ENCODE results near the gene B4GALNT4.

DNA sequence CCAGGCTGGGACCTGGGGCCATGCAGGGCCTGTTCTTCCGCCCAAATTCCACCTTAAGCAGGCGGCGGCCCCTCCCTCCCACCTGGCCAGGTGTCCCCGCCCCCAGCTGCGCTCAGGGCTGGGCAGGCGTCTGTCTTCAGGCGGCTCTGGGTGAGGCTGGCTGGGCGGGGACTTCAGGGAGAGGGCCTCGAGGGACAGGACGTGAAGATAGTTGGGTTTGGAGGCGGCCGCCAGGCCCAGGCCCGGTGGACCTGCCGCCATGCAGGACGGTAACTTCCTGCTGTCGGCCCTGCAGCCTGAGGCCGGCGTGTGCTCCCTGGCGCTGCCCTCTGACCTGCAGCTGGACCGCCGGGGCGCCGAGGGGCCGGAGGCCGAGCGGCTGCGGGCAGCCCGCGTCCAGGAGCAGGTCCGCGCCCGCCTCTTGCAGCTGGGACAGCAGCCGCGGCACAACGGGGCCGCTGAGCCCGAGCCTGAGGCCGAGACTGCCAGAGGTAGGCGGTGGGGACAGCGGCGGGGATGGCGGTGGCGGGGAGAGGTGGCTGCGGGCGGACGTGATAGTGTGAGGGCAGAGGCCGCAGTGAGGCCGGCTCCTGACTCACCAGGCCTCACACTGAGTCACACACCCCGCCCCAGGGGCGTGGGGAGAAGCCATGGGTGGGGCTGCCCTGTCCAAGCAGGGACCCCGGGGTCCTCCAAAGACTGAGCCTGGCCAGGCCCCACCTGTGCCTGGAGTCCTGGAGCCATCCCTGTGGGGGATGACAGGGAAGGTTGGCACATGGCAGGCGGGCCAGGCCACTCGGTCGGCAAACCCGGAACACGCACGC, 24.9 kb downstream of the B4GALNT4 start, which contains the start of gene PKP3:
- TF ChIP-seq KDM1A (IDR thresholded peaks at IDR 0.05; ENCODE audit: low read depth): no peak
- peak; percentile 74 to 77 for TF ChIP-seq JUN (IDR thresholded peaks at IDR 0.05)
- TF ChIP-seq MAFK (IDR thresholded peaks at IDR 0.05; ENCODE audit: partially characterized antibody): no peak
- TF ChIP-seq, protein P1, sequence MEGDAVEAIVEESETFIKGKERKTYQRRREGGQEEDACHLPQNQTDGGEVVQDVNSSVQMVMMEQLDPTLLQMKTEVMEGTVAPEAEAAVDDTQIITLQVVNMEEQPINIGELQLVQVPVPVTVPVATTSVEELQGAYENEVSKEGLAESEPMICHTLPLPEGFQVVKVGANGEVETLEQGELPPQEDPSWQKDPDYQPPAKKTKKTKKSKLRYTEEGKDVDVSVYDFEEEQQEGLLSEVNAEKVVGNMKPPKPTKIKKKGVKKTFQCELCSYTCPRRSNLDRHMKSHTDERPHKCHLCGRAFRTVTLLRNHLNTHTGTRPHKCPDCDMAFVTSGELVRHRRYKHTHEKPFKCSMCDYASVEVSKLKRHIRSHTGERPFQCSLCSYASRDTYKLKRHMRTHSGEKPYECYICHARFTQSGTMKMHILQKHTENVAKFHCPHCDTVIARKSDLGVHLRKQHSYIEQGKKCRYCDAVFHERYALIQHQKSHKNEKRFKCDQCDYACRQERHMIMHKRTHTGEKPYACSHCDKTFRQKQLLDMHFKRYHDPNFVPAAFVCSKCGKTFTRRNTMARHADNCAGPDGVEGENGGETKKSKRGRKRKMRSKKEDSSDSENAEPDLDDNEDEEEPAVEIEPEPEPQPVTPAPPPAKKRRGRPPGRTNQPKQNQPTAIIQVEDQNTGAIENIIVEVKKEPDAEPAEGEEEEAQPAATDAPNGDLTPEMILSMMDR (IDR thresholded peaks at IDR 0.05): no peak
- TF ChIP-seq, protein P2, sequence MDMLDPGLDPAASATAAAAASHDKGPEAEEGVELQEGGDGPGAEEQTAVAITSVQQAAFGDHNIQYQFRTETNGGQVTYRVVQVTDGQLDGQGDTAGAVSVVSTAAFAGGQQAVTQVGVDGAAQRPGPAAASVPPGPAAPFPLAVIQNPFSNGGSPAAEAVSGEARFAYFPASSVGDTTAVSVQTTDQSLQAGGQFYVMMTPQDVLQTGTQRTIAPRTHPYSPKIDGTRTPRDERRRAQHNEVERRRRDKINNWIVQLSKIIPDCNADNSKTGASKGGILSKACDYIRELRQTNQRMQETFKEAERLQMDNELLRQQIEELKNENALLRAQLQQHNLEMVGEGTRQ (IDR thresholded peaks at IDR 0.05): no peak
- TF ChIP-seq TP53 (CRISPR knock-in tag; IDR thresholded peaks at IDR 0.05): no peak
- TF ChIP-seq ZNF302 (CRISPR knock-in tag; IDR thresholded peaks at IDR 0.05): no peak
- peak; percentile 73 for TF ChIP-seq POLR2A (IDR thresholded peaks at IDR 0.05; ENCODE audit: low read length)
- no peak for TF ChIP-seq CHD4 (IDR thresholded peaks at IDR 0.05; ENCODE audit: borderline replicate concordance)
